Keratinocyte (primary cell): Measurements from ENCODE around the gene HSPA12B.

Experiments
- EZH2 ChIP-seq: IDR thresholded peaks from one replicate; pipeline ENCODE4 v1.6.1; 2012; ENCODE audit warnings: inconsistent platforms, mild to moderate bottlenecking, low read length, moderate library complexity
- TF ChIP-seq, protein P1 (sequence below), 3 experiments: IDR thresholded peaks in 1 of 3; conservative IDR thresholded peaks in 1 of 3; optimal IDR thresholded peaks in 1 of 3; 2 replicates in 2 of 3; 3 replicates in 1 of 3; pipeline versions ENCODE3 to v1.5.1; 2011; ENCODE audit warnings: low read length in 3 of 3, mild to moderate bottlenecking in 3 of 3, moderate library complexity in 2 of 3, control low read depth in 1 of 3, inconsistent platforms in 1 of 3; ENCODE audit not compliant: insufficient read depth in 2 of 3; ENCODE audit errors: extremely low read depth in 1 of 3

DNA sequence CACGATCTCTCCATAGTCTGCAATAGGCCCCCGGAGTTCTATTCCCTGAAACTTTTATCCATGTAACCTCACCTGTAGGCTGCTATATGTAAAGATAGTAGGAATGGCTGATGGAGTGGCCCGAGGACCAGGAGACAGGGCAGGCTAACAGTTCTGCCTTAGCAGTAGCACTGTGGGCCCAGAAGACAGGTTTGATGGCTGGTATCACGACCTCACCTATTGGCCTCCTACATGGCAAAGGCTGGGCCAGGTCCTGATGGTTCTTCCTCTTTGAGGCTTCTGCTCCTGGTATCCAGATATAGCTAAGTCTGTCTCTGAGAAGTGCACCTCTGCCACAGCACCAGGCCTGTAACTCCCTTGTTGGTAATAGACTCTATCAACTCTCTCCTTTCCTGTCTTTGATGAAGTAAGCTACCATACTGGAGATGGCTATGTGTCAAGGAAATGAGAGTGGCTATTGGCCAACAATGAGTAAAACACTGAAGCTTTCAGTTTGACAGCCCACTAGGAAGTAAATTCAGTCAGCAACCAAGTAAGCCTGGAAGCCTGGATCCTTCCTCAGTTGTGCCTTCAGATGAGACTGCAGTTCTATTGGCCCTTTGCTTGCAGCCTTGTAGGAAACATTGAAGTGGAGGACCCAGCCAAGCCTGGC is 43.1 kb downstream of the HSPA12B start:
- no peak for TF ChIP-seq EZH2
- TF ChIP-seq, protein P1, sequence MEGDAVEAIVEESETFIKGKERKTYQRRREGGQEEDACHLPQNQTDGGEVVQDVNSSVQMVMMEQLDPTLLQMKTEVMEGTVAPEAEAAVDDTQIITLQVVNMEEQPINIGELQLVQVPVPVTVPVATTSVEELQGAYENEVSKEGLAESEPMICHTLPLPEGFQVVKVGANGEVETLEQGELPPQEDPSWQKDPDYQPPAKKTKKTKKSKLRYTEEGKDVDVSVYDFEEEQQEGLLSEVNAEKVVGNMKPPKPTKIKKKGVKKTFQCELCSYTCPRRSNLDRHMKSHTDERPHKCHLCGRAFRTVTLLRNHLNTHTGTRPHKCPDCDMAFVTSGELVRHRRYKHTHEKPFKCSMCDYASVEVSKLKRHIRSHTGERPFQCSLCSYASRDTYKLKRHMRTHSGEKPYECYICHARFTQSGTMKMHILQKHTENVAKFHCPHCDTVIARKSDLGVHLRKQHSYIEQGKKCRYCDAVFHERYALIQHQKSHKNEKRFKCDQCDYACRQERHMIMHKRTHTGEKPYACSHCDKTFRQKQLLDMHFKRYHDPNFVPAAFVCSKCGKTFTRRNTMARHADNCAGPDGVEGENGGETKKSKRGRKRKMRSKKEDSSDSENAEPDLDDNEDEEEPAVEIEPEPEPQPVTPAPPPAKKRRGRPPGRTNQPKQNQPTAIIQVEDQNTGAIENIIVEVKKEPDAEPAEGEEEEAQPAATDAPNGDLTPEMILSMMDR (optimal IDR thresholded peaks at IDR 0.05 in 1 of 3, IDR thresholded peaks at IDR 0.05 in 1 of 3, conservative IDR thresholded peaks at IDR 0.05 in 1 of 3; ENCODE audit: extremely low read depth in 1 of 3, insufficient read depth in 2 of 3, low read length in 3 of 3), result no peak
